ENCODE data around the gene PPP1CB.
"Not testable (repeated sequence)": the region's sequence is repeated elsewhere in the genome, so short reads cannot be mapped to it uniquely, and the experiment has no call there.

The PPP1CB gene

DNA sequence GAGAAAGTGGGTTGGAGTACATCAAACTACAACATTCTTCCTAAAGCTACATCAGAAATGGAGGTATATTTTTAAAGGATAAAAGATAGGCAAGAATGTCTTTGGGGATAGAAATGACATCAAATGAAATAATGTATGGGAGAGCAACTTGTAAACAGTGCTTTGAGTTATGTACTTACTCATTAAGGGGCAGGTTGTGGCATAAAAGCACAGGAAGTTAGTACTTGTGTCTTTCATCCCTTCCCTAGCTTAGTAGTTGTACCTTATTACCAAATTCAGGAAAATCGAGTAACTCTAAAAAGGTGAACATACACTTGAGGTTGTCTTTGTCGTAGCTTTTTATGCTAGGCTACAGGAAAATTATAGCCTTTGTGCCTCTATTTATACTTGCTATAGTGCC, 28.9 kb downstream of the PPP1CB start:
- DNase-seq, result no peak

DNA sequence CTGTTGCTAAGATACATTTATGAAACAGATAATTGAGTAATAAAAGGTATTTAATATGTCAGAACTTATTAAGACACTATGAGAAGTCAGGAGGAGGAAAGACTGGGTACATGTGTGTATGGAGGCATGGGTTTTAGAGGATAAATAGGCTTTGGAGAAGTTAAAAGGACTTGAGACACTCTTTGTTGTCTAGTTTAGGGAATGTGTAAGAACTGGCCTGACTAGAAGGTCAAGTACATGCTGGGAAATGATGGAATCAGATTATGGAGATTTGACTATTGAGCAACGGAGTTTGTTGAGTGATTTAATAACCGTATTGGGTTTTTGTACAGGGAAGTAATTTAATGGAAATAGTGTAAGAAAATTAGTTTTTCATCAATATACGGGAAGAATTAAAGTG, 30.8 kb downstream of the PPP1CB start:
- no peak for DNase-seq

DNA sequence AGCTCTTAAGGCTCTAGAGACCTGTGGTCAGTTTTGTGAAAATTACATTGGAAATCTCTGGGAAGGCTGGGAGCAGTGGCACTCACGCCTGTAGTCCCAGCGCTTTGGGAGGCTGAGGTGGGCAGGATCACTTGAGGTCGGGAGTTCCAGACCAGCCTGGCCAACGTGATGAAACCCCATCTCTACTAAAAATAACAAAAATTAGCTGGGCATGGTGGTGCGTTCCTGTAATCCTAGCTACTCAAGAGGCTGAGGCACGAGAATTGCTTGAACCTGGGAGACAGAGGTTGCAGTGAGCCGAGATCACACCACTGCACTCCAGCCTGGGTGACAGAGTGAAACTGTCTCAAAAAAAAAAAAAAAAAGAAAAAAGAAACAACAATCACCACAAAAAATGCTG, 32.9 kb downstream of the PPP1CB start:
- not testable (repeated sequence) for DNase-seq

DNA sequence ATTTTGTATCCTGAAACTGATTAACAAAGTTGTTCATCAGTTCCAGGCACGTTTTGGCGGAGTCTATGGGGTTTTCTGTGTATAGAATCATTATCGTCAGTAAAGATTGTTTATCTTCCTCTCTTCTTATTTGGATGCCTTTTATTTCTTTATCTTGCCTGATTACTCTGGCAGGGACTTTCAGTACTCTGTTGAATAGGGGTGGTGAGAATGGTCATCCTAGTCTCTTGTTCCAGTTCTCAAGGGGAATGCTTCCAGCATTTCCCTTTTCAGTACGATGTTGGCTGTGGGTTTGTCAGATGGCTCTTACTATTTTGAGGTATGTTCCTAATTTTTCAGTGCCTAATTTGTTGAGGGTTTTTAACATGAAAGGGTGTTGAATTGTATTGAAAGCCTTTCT, 45.0 kb downstream of the PPP1CB start:
- DNase-seq, result no peak

DNA sequence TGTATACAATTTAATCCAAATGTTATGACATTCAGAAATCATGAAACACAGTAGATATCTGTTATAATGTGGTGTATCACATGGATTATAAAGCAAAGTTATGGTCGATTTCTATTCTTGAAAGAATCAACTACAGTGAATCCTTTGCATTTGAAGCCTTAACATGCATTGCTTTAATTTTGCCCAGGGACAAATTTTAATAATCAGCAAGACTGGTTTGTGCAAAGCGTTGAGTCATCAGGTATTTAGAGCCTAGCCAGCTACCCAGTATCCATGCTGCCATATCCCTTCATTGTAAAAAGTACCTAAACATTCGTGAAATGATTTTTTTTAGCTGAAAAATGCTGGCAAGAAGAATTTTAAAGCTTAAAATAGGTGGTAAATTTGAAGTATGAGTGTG, 50.1 kb downstream of the PPP1CB start:
- DNase-seq, result no peak

DNA sequence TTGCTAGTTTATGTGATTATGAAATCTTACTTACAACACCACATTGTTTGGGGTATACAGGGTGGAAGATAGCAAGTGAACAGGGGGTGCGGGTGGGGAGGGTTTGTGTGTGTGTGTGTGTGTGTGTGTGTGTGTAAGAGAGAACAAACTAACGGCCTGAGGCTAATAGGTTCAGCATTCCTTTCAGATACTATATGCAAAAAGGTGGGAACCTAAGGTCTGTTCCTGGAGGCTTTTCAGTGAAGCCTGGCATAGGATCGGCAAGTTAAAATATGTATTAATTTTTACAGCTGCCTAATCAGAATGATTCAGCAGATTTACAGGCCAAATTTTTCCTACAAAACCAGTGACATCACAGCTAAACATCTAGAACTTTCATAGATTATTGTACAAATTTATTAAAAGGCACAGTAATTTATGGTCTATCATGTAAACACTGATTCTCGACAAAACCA, 51.4 kb downstream of the PPP1CB start:
- DNase-seq, result no peak

DNA sequence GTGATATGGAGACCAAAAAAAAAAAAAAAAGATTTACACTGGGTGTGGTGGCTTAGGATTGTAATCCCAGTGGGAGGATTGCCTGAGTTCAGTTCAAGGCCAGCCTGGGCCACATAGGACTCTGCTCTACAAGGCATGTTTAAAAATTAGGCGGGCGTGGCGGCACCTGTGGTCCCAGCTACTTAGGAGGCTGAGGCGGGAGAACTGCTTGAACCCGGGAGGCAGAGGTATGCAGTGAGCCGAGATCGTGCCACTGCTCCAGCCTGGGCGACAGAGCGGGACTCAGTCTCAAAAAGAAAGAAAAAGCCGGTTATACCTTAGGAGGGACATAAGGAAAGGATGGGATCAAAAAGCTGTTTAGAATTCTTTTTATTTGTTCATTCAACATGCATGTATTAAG, 58.3 kb downstream of the PPP1CB start:
- DNase-seq, result no peak

DNA sequence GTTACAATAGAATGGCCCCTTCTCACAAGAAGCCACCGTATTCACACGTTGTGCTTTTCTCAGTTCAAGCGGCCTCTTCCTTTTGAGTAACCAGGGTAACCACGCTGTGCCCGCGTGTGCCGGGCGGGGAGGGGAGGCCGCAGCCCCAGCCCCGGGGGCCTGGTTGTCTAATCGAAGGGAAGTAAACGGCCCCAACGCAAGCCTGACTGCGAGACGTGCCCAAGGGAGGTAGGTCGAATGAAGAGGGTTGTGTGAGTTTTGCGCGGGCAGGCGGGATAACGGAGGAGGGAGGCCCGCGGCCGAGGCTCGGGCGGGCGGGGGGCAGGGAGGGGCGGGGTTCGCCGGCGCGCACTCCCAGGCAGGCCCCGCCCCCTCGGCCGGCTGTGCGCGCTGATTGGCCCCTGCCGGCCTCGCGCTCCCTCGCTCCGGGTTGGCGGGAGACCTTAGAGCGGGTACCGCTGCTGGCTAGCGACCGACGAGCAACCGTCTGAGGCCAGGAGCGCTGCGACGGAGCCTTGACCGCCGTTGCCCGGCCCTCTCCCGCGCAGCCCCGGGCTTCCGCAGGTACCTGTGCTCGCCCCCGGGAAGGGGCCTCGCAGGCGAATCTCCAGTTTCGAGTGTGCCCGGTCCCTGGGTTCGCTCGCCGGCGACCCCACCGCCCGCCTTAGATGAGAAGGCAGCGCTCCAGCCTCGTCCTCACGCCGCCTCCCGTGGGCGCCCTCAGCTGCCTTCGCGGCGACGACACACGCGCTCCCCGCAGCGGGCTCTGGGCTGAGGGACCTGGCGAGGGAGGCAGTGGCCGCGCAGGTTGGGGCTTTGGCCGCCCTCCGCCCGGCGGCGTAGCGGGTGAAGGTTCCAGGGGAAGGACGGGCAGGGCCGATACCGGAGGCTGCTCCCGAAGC, 59.0 kb downstream of the PPP1CB start, which contains the start of gene SPDYA:
TSS of gene SPDYA (plus strand) at position 451 of the 902 bp plus-strand sequence. CDS start 5,181 bp downstream, outside the sequence.
- peak; percentile 33 for DNase-seq

DNA sequence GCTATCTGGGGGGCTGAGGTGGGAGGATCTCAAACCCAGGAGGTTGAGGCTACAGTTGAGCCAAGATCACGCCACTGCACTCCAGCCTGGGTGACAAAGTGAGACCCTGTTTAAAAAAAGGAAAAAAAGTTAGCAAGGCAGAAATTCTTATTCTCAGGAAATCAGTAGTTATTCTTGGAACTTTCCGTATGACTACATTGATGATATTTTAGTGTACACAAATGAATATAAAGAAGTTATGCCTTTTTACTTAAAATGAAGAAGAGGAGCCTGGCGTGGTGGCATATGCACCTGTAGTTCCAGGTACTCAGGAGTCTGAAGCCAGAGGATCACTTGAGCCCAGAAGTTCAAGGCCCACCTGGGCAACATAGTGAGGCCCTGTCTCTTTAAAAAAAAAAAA, 66.4 kb downstream of the PPP1CB start:
- DNase-seq, result no peak

DNA sequence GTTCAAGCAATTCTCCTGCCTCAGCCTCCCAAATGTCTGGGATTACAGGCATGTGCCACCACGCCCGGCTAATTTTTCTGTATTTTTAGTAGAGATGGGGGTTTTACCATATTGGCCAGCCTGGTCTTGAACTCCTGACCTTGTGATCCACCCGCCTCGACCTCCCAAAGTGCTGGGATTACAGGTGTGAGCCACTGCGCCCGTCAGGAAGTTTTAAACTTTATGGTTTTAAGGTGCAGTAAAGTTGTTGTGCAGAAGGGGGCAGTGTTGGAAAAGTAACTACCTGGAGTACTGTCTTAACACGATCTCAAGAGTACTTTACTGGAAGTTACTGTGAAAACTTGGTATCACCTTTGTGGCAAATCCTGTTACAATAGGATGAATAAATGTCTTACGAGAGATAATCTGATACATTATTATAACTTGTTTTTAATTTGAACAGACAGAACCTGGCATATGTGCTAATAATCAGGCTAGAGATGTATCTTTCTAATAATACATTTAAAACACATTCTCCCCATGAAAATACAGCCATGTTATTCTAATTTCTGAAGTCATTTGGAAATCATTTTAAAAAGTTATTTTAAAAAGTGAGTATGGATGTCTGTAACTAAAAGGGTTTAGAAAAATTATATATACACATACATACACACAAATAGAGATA, 69.8 kb downstream of the PPP1CB start:
- peak; percentile 48 for DNase-seq

DNA sequence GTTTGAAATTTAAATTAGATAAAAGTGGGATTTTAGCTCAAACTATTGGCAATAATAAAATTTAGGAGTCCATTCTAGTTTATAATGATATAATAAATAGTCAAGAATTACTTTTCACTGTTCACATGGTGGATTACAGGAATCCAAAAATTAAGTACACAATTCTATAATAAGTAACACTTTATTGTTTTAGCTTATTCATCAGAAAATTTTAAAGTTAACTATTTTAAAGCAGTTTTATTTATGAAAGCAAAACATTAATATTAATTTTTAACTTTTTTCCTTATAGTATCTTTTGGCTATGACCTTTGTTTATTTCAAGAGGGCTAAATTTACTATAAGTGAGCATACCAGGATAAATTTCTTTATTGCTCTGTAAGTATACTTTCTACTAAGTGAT, 70.4 kb downstream of the PPP1CB start:
- no peak for DNase-seq

DNA sequence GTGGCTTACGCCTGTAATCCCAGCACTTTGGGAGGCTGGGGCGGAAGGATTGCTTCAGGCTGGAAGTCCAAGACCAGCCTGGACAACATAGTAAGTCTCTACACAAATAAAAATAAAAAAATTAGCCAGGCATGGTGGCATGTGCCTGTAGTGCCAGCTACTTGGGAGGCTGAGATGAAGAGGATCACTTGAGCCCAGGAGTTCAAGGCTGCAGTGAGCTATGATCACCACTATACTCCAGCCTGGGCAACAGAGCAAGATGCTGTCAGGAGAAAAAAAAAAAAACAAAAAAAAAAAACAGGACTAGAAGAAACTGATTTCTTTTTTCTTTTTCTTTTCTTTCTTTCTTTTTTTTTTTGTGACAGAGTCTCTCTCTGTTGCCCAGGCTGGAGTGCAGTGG, 72.6 kb downstream of the PPP1CB start:
- no peak for DNase-seq

DNA sequence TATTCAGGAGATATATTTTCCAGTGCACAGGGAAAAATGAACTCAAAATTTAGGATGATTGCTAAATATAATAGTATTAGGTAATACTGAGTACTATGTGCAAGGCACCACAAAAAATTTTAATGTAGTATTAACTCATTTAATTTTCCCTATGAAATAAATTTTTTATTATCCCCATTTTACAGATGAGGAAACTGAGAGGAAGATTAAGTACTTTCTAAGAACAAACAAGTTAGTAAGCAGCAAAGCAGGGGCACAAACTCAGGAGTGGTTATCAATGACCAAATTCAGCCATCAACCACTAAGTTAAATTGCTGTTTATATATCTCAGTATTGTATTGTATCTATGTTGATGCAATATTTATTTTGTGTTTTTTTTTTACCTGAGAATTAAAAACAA, 73.2 kb downstream of the PPP1CB start:
- DNase-seq, result no peak

DNA sequence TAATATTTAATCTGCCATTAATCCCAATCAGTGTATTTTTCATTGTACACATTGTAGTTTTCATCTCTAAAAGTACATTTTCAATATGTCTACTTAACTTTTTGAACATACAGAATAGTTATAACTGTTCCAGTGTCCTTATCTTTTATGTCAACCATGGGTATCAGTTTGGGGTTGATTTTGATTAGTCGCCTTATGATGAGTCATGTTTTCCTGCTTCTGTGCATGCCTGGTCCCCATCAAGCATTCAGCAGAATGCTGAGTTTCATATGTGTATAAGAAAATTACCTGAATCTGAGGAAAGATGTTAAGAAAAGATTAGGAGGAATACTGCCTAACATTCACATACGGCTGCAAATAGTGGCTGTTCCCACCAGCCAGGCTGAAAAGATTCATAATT, 76.8 kb downstream of the PPP1CB start:
- DNase-seq, result no peak

DNA sequence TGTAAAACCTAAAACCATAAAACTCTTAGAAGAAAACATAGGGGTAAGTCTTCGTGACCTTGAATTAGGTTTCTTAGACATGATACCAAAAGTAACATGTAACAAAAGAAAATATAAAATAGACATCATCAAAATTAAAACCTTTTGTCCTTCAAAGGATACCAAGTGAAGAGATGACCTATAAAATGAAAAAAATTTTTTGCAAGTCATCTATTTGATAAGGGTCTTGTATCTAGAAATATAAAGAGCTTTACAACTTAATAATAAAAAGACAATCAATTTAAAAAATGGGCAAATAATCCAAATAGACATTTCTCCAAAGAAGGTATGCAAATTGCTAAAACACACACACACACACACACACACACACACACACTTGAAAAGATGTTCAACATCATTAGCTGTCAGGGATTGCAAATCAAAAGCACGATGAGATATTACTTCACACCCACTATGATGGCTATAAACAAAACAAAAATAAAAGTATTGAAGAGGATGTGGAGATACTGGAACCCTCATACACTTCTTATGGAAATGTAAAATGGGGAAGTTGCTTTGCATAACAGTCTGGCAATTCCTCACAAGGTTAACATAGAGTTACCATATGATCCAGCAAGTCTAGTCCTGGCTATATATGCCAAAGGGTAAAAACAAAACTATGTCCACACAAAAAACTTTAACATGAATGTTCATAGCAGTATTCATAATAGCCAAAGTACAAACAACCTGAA, 82.3 kb downstream of the PPP1CB start:
- DNase-seq, result no peak

DNA sequence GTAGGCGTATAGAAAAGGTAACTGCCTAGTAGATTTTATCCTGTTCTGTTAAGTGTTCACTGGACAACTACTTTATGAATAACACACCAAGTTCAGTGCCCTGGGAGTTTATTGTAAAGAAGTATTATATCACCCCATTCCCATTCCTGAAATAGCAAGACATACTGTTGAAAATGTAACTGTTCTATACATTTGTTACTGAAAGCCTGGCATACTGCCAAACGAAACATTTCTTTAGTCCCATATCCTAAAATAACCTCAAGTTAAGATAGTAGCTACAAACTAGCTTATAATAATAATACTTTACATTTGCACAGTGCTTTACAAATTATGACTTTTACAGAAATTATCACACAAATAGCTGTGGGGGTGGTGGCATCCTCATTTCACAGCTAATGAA, 84.2 kb downstream of the PPP1CB start:
- DNase-seq, result no peak

DNA sequence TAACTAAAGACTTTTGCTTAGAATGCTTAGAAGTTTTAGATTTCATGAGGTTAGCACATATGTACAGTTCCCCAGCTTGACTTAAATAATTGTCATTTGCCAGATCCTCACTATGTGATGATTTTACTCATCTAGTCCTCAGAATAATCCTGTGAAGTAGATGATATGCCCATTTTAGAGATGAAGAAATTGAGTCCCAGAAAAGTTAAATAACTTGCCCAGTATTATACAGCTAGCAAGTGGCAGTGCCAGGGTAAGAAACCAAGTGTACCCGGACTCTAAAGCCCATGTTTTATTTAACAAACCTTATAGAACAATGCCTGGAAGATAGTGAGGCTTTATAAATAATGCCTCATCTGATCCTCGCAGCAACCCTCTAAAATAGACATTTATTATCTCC, 87.3 kb downstream of the PPP1CB start:
- DNase-seq, result no peak

DNA sequence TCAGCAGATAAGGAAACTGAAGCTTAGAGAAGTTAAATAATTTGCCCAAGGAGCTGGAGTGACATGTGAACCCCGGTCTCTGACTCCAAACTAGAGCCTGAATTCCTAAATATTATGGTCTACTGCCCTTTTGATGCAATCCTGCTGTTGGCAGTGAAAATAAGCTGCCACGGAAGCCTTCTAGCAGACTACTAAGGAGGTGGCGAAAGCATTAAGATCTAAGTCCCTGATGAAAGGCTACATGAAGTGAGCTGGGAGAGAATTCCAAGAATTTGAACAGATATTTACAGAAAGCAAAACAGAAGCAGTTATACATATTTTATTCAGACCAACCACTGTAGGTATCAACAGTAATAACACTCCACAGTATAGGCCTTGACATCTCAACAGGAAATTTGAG, 90.4 kb downstream of the PPP1CB start:
- DNase-seq, result no peak
